ENCODE results near the gene PIP4K2A. TPM values are rescaled to one million over a fixed set of nuclear protein-coding genes. Genes with fewer than 3 reads are reported as not detected.

The PIP4K2A gene
- total RNA-seq, 2 experiments from 2014 or later: 126 to 137 TPM

DNA sequence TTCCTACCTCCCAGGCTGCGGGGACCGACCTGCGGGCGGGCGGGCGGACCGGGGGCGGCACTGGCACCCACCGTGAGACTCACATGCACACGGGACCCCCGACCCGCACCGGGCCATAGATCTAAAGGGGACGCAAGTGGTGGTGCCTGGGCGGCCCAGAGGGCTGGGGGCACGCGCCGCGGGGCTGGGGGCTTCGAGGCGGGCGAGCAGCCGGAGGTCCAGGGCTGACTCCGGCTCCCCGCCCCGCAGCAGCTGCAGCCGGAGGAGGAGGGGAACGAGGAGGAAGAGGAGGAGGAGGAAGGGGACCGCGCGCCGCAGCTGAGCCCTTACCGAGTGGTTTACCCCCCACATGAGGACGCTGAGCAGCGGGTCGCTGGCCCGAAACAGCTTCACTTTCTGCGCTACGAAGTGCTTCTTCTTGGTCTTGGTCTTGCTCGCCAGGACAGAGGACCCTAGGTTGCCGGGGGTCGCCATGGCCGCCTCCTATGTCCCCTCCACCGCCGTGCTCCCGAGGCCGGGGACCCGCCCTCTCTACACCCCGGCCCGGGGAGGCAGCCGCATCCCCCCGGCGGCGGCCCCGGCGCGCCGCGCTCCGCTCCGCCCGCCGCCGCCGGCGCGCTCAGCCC lies 412 bp downstream of the PIP4K2A start:
- H3K27ac Mint-ChIP-seq: peak overlapping the region; percentile 72
- H3K9me3 Mint-ChIP-seq: no peaks in the 10 kb centered on the region
- H3K4me3 Mint-ChIP-seq: peak overlapping the region; percentile 85
- peak; percentile 49 for DNase-seq
- H3K4me1 Mint-ChIP-seq: peaks cover 33% of the 10 kb centered on the region
- no peaks in the 10 kb centered on the region for H3K27me3 Mint-ChIP-seq
- ChIA-PET POLR2A (interaction anchor here (0.6 to 5.8 kb wide), 28 partner anchors 13 to 711 kb away, joined by 3 to 114 read pairs (median 8); partner anchors contain the start of genes COMMD3 and DNAJC1), CTCF (interaction anchor here (0.9 to 1.7 kb wide), 5 partner anchors 31 to 103 kb away, joined by 3 to 5 read pairs (median 3); no protein-coding TSS in a partner anchor)
- H3K36me3 Mint-ChIP-seq (ENCODE audit: low read depth): peaks cover 19% of the 10 kb centered on the region

DNA sequence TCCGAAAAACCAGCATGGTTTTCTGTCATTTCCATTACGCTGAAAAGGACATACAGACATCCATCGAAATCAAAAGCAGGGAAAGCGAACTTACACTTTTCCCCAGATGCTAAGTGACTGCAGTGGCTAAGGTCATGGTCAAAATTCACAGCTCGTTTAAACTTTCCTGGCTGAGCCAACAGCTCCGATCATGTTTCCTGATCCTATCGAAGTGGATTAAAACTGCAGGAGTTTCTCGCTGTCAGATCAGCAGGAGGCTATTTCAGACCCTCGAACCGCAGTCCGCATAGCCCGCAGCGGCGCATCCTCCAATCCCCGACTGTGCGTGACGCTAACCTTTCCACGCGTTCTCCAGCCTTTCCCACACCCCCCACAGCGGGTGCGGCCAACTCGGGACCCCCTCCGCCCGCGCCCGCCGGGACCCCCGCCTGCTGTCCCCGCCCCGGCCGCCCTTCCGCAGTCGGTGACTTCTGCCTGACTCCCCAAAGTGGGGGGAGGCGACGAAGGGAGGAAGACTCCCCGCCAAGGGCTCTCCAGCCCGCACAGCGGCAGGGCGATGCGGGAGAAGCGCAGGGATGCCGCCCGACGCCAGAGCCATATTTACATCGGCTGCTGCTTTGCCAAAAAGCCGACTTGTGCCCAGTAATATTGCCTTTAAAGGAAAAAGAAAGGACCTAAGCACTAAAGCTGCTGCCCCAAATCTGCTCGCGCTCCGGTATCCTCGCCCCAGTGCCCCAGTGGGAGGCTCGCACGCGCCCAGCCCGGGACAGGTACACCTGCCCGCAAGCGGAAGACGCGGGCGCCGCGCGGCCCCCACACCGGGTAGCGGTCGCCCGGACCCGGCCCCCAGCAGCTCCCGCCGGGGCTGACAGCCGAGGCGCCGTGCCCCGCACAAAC lies 1.2 kb downstream of the PIP4K2A start:
- peaks cover 26% of the 10 kb centered on the region for H3K36me3 Mint-ChIP-seq (ENCODE audit: low read depth)

DNA sequence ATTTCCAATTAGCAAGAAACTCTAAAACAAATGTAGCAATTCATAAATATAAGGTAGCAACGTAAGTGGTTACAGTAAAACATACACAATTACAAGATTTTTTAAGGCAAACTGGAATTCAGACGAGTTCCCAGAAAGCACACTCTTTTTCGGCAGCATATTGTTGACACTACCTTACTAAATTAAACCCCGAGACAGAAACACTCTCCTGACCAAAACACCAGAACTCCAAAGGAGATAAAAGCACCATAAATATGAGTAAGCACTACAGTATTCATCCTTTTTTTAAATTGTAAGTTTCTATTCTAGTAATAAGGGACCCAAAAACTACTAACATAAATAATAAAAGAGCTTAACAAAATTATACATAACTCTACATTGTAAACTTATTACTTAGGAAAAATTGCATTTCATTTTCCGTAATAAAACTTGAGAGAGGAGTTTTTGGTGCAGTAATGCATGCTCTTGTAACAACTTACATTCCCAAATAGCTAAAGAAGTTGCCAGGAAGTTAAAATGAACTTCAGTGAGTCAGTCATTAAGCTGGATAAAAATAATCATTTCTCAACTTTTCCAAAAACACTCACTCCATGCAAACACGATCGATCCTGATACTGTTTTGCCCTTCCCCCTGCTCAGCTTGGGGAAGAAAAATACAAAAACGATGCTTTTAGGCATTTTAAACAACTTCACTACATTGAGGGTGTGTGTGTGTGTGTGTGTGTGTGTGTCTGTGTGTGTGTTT lies 2.0 kb downstream of the PIP4K2A start:
- CTCF ChIA-PET: interaction anchor here (0.7 to 1.0 kb wide), 2 partner anchors 11 to 97 kb away, joined by 3 read pairs; no protein-coding TSS in a partner anchor
- Mint-ChIP-seq H3K4me1 (peaks cover 48% of the 10 kb centered on the region), H3K4me3 (peak overlapping the region; percentile 85), H3K27ac (peak overlapping the region; percentile 84), H3K9me3 (no peaks in the 10 kb centered on the region), H3K36me3 (ENCODE audit: low read depth) (peaks cover 34% of the 10 kb centered on the region), H3K27me3 (no peaks in the 10 kb centered on the region)
- no peak for DNase-seq
- POLR2A ChIA-PET: interaction anchor here (0.8 to 5.8 kb wide), 19 partner anchors 9 to 483 kb away, joined by 3 to 114 read pairs (median 16); partner anchors contain the start of gene COMMD3

More for the DNA sequence above, 1.2 kb downstream of the PIP4K2A start:
- Mint-ChIP-seq H3K4me3 (peak overlapping the region; percentile 85), H3K9me3 (no peaks in the 10 kb centered on the region), H3K27ac (peak overlapping the region; percentile 84), H3K4me1 (peaks cover 40% of the 10 kb centered on the region), H3K27me3 (no peaks in the 10 kb centered on the region)
- peak; percentile 47 for DNase-seq
- ChIA-PET CTCF (interaction anchor here (0.7 to 1.7 kb wide), 7 partner anchors 12 to 102 kb away, joined by 3 to 5 read pairs (median 3); no protein-coding TSS in a partner anchor), POLR2A (interaction anchor here (0.6 to 5.8 kb wide), 31 partner anchors 10 to 710 kb away, joined by 3 to 114 read pairs (median 6); partner anchors contain the start of genes COMMD3 and DNAJC1)

DNA sequence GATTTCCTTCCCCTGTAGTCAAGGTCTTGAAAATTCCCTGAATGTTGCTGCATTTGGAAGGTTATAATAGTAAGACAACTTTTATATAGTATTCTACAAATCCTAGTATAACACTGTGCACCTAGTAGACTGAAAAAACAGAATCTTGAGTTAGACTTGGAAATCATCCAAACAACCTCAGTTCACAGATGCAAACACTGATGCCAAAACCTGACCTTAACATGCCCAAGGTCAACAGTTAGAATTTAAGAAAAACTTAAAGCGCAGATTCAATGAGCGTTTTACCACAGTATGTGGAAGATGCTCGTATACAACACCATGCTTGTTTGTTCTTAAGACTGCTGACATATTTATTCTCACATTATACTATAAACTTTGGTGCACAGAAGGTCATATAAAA lies 3.0 kb downstream of the PIP4K2A start:
- ChIA-PET POLR2A (interaction anchor here (1.7 to 5.8 kb wide), 5 partner anchors 17 to 44 kb away, joined by 5 to 114 read pairs (median 6); no protein-coding TSS in a partner anchor), CTCF (no interaction called here)
- Mint-ChIP-seq H3K27me3 (no peaks in the 10 kb centered on the region), H3K36me3 (ENCODE audit: low read depth) (peaks cover 40% of the 10 kb centered on the region), H3K4me3 (peak overlapping the region; percentile 22), H3K27ac (no peak overlapping the region), H3K4me1 (peaks cover 53% of the 10 kb centered on the region), H3K9me3 (no peaks in the 10 kb centered on the region)
- no peak for DNase-seq

DNA sequence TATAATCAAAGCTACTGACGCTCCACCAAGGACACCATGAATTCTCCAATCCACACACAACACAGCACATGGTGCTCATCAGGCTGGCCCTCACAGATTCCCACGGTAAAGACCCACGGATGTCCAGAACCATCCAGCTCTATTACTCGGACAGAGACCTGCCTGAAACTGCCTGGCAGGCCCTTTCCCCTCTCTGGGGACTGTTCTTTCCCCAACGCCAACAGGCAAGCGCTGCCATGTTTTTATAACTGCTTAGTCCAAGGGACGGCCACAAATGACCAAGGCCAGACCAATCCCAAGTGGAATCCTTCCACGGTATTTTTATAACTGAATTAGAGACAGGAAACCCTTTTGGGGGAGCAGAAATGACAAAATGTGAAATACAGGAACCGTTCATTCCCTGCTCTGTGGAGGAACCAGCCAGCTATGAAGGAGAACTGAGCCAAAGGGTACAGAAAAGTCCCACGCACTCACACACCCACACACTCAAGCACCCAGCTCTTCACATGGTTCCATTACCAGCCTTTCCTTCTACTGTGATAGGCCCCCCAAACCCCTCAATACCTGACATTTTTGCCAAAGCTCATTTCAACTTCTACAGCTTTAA lies 4.1 kb downstream of the PIP4K2A start:
- peaks cover 48% of the 10 kb centered on the region for H3K36me3 Mint-ChIP-seq (ENCODE audit: low read depth)
- H3K4me1 Mint-ChIP-seq: peaks cover 61% of the 10 kb centered on the region
- no peak overlapping the region for H3K4me3 Mint-ChIP-seq
- ChIA-PET POLR2A (interaction anchor here (1.7 to 5.8 kb wide), 3 partner anchors 17 to 43 kb away, joined by 5 to 114 read pairs (median 6); no protein-coding TSS in a partner anchor), CTCF (no interaction called here)
- H3K27me3 Mint-ChIP-seq: no peaks in the 10 kb centered on the region
- no peak for DNase-seq
- no peaks in the 10 kb centered on the region for H3K9me3 Mint-ChIP-seq
- no peak overlapping the region for H3K27ac Mint-ChIP-seq

DNA sequence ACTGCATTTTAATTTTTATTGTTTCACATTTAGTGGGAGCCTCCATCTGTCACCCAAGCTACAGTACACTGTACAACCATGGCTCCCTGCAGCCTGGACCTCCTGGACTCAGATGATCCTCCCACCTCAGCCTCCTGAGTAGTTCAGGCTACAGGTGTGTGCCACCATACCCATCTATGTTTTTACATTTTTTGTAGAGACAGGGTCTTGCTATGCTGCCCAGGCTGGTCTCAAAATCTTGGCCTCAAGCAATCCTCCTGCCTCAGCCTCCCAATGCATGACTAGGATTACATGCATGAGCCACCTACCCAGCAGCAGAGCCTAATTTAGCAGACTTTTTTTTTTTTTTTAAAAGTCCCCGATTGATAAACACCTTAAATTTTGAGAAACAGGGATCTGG lies 5.6 kb downstream of the PIP4K2A start:
- H3K4me1 Mint-ChIP-seq: peaks cover 72% of the 10 kb centered on the region
- no peaks in the 10 kb centered on the region for H3K9me3 Mint-ChIP-seq
- peaks cover 61% of the 10 kb centered on the region for H3K36me3 Mint-ChIP-seq (ENCODE audit: low read depth)
- H3K4me3 Mint-ChIP-seq: no peak overlapping the region
- no peak overlapping the region for H3K27ac Mint-ChIP-seq
- no peaks in the 10 kb centered on the region for H3K27me3 Mint-ChIP-seq
- ChIA-PET POLR2A (no interaction called here), CTCF (no interaction called here)
- DNase-seq: no peak

DNA sequence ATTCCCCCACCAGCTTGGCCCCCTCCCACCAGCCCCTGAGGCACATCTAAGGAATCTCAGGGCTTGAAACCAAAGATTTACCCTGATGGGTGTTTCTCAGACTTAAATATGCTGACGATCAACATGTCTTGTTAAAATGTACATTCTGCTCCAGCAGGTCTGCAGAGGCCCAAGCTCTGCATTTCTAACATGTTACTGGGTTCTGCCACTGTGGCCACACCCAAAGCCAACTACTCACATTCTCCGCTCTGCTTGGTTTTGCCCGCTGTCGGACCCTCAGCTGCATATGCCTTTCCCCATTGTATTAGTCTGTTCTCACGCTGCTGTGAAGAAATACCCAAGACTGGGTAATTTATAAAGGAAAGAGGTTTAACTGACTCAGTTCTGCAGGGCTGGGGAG lies 8.9 kb downstream of the PIP4K2A start:
- ChIA-PET CTCF (no interaction called here), POLR2A (interaction anchor here (0.9 kb wide), 1 partner anchor 20 kb away, joined by 3 read pairs; no protein-coding TSS in a partner anchor)
- Mint-ChIP-seq H3K27me3 (no peaks in the 10 kb centered on the region), H3K4me1 (peaks cover 83% of the 10 kb centered on the region), H3K4me3 (no peak overlapping the region), H3K36me3 (ENCODE audit: low read depth) (peaks cover 73% of the 10 kb centered on the region), H3K9me3 (peaks cover 4% of the 10 kb centered on the region), H3K27ac (no peak overlapping the region)
- no peak for DNase-seq

DNA sequence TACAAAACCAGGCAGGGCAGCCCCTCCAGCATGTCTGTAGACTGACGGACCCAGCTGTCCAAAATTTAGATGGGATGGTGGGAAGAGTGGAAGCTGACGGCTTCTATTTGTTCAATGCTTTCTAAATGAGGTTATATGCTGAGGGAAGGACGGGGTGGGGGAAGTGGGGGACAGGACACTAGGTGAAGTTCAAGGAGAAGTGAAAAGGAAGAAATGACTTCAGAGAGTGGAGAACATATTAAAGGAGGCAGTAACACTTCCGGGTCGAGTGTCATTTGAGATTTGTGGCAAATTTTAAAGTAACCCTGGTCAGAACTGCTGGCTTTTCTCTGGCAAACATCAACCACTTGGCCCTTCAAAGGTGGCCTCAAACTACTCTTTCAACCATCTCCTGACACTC lies 9.4 kb downstream of the PIP4K2A start:
- H3K4me3 Mint-ChIP-seq: no peak overlapping the region
- CTCF ChIA-PET: no interaction called here
- no peak overlapping the region for H3K27ac Mint-ChIP-seq
- H3K27me3 Mint-ChIP-seq: no peaks in the 10 kb centered on the region
- peaks cover 4% of the 10 kb centered on the region for H3K9me3 Mint-ChIP-seq
- POLR2A ChIA-PET: interaction anchor here (0.6 to 1.4 kb wide), 2 partner anchors 20 to 39 kb away, joined by 3 read pairs; no protein-coding TSS in a partner anchor
- DNase-seq: no peak
- H3K4me1 Mint-ChIP-seq: peaks cover 81% of the 10 kb centered on the region
- peaks cover 67% of the 10 kb centered on the region for H3K36me3 Mint-ChIP-seq (ENCODE audit: low read depth)

DNA sequence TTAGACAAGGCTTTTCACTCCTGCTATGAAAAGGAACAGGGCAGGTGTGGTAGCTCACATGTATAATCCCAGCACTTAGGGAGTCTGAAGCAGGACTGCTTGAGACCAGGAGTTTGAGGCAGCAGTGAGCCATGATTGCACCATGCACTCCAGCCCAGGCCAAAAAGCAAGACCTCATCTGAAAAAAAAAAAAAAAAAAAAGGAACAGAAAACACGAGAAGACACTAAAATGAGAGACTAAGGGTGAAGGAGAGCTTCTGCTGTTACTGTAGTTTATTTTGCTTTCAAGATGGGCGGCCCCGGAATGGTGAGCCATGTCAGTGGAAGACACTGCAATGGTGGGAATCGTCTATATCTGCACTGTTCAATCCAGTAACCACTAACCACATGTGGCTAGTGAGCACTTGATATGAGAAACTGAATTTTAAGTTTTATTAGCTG lies 9.9 kb downstream of the PIP4K2A start:
- no peak for DNase-seq
- Mint-ChIP-seq H3K27me3 (no peaks in the 10 kb centered on the region), H3K9me3 (peaks cover 4% of the 10 kb centered on the region), H3K4me1 (peaks cover 82% of the 10 kb centered on the region), H3K27ac (no peak overlapping the region), H3K4me3 (no peak overlapping the region), H3K36me3 (ENCODE audit: low read depth) (peaks cover 67% of the 10 kb centered on the region)
- CTCF ChIA-PET: interaction anchor here (0.7 kb wide), 1 partner anchor 115 kb away, joined by 3 read pairs; no protein-coding TSS in a partner anchor
- POLR2A ChIA-PET: interaction anchor here (0.6 to 1.8 kb wide), 4 partner anchors 8 to 38 kb away, joined by 3 to 4 read pairs (median 3); no protein-coding TSS in a partner anchor

DNA sequence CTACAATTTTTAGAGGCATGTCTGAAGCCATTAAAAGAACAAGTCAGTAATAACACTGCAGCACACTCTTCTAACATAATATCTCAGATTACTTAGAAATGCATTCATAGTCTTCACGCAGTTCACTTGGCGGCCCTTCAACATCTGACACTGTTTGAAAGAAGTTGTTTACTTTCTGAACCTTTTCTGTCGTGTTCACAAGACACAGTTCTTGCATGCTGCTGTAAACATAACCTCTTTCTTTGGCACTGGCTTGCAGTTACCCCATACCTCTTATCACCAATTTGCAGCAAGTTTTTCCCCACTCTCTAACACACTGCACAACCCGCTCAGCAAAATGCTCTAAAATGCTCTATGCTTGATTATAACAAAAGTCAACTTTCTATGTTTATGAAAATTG lies 12.0 kb downstream of the PIP4K2A start:
- no peak for DNase-seq
- ChIA-PET CTCF (interaction anchor here (0.6 kb wide), 1 partner anchor 465 kb away, joined by 3 read pairs; no protein-coding TSS in a partner anchor), POLR2A (no interaction called here)
- H3K27me3 Mint-ChIP-seq: no peaks in the 10 kb centered on the region
- no peak overlapping the region for H3K4me3 Mint-ChIP-seq
- H3K36me3 Mint-ChIP-seq (ENCODE audit: low read depth): peaks cover 47% of the 10 kb centered on the region
- no peak overlapping the region for H3K27ac Mint-ChIP-seq
- H3K9me3 Mint-ChIP-seq: peaks cover 4% of the 10 kb centered on the region
- peaks cover 63% of the 10 kb centered on the region for H3K4me1 Mint-ChIP-seq

DNA sequence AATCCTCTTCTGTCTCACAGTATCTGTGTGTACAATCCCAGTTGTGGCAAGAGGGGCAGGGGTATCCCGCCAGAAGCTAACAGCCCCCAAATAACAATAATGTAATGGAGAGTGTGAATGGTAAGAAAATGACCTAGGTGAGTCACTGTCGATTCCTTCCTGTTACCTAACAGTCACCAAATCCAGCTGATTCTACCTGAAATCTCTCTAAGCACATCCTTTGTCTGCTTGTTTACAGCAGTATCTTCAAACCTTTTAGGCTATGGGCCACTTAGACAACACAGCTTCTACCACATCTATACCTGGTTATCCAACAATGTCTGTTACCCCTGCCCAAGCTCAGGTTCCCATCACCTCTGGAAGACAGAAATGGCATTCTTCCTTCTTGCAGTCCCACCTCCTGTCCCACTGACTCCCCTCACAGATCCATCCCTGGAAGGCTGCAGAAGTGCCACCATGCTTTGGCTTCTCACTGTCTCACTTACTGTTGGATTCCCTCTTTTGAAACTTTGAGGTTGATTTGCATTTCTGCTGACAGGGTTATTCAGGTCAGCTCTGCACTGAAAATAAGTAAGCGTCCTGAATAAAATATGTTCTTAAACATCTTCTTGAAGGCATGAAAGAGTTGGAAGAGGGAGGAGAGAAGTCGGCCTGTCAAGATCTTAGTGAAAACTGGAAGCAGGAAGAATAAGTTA lies 13.1 kb downstream of the PIP4K2A start:
- CTCF ChIA-PET: interaction anchor here (0.8 to 0.9 kb wide), 2 partner anchors 12 to 17 kb away, joined by 3 read pairs; no protein-coding TSS in a partner anchor

More for the DNA sequence above, 13.1 kb downstream of the PIP4K2A start:
- H3K36me3 Mint-ChIP-seq (ENCODE audit: low read depth): peaks cover 40% of the 10 kb centered on the region
- DNase-seq: no peak
- peaks cover 63% of the 10 kb centered on the region for H3K4me1 Mint-ChIP-seq
- H3K9me3 Mint-ChIP-seq: peaks cover 4% of the 10 kb centered on the region
- POLR2A ChIA-PET: interaction anchor here (0.8 to 3.0 kb wide), 6 partner anchors 10 to 69 kb away, joined by 3 to 20 read pairs (median 5); partner anchors contain the start of gene PIP4K2A
- H3K27ac Mint-ChIP-seq: peak overlapping the region; percentile 26
- H3K27me3 Mint-ChIP-seq: no peaks in the 10 kb centered on the region
- H3K4me3 Mint-ChIP-seq: no peak overlapping the region
